ENCODE data around the gene POLR2J. TPM values are rescaled to one million over a fixed set of nuclear protein-coding genes. Genes with fewer than 3 reads are reported as not detected.
"Not testable (repeated sequence)": the region's sequence is repeated elsewhere in the genome, so short reads cannot be mapped to it uniquely, and the experiment has no call there.

POLR2J gene
- total RNA-seq (2021) (50.2 and 66.9 TPM in 2 replicates), Bru-seq, nascent RNA (percentile 70 among the genes with signal in this experiment), BruChase-seq, experiment 1, labeled RNA remaining after a 2-hour chase (percentile 62 among the genes with signal in this experiment), BruChase-seq, experiment 2, labeled RNA remaining after a 6-hour chase (percentile 80 among the genes with signal in this experiment)
- long read RNA-seq, transcript POLR2J-201 (4 exons, 932 nt): major isoform, 282 of 311 reads
- long read RNA-seq, partial matches to known transcripts: 9 of 311 reads
- long read RNA-seq, other reads (novel, unspliced or antisense): 20 of 311 reads

DNA sequence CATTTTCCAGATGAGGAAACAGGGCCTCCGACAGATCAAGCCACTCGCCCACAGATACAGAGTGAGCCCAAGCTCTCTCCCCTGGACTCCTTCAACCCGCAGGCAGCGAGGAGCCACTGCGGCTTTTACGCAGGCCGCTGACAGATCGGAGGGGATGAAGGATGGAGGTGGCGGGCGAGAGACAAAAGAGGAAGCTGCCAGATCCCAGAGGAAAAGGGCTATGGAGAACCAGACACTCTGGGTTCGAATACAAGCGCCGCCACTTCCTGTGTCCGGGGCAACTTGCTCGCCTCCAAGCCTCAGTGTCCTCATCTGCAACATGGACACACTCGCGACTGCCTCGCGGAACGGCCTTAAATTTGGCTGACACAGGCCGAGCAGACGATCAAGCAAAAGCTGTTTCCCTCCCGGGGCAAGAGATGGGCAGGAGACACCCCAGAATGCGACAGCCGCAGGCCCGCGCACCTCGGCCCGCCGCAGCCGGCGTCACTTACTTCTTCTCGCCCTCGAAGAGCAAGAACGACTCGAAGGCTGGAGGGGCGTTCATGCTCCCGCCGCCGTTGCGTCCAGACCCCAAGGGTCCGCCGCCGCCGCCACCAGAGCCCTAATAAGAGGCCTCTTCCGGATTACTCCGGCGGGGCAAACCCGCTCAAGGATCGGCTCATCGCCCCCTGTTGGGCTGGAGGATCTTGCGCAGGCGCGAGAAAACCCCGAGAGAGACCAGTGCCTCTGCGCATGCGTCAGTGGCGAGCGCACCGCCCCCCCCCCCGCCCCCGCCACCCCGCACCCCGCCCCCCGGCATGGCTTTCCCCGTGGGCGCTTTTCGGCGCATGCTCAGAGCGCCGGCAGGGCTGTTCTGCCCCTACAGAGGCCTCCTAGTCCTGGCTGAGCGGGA lies at the start of gene POLR2J:
Gene POLR2J (minus strand): TSS at position 609 of the 895 bp plus-strand sequence. CDS start 62 bp downstream, at position 547.
- H3K4me2 ChIP-seq; intact Hi-C loops (cut with micrococcal nuclease; ENCODE audit: unreplicated experiment): not testable (repeated sequence)

DNA sequence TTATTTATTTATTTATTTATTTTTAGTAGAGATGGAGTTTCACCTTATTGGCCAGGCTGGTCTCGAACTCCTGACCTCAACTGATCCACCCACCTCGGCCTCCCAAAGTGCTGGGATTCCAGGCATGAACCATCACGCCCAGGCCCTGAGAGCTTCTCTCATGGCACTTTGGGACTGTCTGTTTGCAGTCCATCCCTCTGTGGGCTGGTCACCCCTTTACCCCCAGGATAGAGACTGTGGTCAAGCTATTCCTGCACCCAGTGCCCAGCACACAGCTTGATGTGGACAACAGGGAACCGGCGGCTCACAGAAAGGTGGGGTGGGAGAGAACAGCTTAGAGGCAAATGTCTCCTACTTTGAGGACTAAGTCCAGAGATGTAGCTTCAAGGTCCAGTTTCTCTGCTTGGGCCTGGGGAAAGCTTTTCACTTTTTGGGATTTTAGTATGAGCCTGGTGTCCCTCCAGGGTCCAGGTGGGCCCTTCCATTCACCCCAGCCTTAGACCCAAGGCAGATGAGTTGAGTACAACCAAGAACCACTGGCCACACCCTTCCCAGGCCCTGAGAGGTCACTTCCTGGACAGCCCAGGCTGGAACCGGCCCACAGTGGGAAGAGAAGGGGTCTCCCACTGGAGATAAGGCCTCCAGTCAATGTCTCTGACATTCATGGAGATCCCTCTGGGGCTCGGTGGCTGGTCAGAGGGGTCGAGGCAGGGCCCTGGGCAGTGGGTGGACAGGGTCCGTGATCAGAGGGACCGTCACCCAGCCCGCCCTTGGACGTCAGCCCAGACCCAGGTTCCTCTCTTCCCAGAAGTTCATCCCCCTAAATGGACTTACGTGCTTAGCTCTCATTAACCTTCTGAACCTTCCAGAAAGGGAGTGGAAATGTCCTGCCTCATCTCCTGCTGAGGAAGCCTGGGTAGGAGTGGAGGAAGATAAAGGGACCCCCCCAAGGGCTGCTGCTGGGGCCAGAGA lies 49.4 kb upstream of the POLR2J start:
- intact Hi-C loops (cut with micrococcal nuclease; ENCODE audit: unreplicated experiment); H2AFZ ChIP-seq; BruUV-seq (replicated peaks); H3K36me3 ChIP-seq (ENCODE audit: low read depth); H3K9me2 ChIP-seq (ENCODE audit: insufficient read depth); CTCF ChIA-PET; H4K20me1 ChIP-seq (ENCODE audit: insufficient read depth); DNase-seq; H3K9me3 ChIP-seq (ENCODE audit: insufficient read depth, low read depth); H3K27me3 ChIP-seq (ENCODE audit: insufficient read depth, low read depth); POLR2A ChIA-PET (ENCODE audit: unreplicated experiment); H3K79me2 ChIP-seq (ENCODE audit: low read depth); H3F3A ChIP-seq (ENCODE audit: insufficient read depth, low read depth); H3K4me2 ChIP-seq; H3K4me1 ChIP-seq (replicated peaks; ENCODE audit: insufficient read depth); H3K4me3 ChIP-seq; H3K27ac ChIP-seq: not testable (repeated sequence)

More for the DNA sequence above, at the start of gene POLR2J:
- H3K79me2 ChIP-seq (ENCODE audit: low read depth); H4K20me1 ChIP-seq (ENCODE audit: insufficient read depth); POLR2A ChIA-PET (ENCODE audit: unreplicated experiment); CTCF ChIA-PET; H3K27me3 ChIP-seq (ENCODE audit: insufficient read depth, low read depth); H3F3A ChIP-seq (ENCODE audit: insufficient read depth, low read depth); H3K27ac ChIP-seq; H3K9me3 ChIP-seq (ENCODE audit: insufficient read depth, low read depth); H2AFZ ChIP-seq; H3K9me2 ChIP-seq (ENCODE audit: insufficient read depth); H3K36me3 ChIP-seq (ENCODE audit: low read depth); H3K4me1 ChIP-seq (replicated peaks; ENCODE audit: insufficient read depth): not testable (repeated sequence)
- TF ChIP-seq, protein P1, sequence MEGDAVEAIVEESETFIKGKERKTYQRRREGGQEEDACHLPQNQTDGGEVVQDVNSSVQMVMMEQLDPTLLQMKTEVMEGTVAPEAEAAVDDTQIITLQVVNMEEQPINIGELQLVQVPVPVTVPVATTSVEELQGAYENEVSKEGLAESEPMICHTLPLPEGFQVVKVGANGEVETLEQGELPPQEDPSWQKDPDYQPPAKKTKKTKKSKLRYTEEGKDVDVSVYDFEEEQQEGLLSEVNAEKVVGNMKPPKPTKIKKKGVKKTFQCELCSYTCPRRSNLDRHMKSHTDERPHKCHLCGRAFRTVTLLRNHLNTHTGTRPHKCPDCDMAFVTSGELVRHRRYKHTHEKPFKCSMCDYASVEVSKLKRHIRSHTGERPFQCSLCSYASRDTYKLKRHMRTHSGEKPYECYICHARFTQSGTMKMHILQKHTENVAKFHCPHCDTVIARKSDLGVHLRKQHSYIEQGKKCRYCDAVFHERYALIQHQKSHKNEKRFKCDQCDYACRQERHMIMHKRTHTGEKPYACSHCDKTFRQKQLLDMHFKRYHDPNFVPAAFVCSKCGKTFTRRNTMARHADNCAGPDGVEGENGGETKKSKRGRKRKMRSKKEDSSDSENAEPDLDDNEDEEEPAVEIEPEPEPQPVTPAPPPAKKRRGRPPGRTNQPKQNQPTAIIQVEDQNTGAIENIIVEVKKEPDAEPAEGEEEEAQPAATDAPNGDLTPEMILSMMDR (conservative IDR thresholded peaks at IDR 0.05): peak; percentile 45; the same call in 1 of the 2 replicates
- peak within 1 kb of the TSS; percentile 50; the same call in 1 of the 2 replicates for H3K4me3 ChIP-seq
- peak in 1 of 2 experiments; percentile 91 for DNase-seq
- BruUV-seq (replicated peaks): TSS peak; percentile 54

DNA sequence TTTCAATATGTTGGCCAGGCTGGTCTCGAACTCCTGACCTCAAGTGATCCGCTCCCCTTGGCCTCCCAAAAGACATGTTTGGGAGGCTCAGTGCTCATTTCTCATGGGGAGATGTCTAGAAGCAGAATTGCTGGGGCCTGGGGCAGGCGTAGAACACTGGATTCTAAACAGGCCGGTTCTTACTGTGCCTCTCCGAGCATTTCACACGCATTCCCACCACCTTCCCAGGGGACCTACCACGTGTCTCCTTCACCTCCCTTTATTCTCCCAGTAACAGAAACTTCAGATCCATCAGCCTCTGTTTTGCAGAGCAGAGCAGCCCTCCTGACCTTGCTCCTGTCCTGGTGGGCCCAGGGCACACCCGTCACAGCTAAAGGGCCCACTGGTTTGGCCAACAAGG lies 48.5 kb upstream of the POLR2J start:
- H3K36me3 ChIP-seq (ENCODE audit: low read depth); H3K9me3 ChIP-seq (ENCODE audit: insufficient read depth, low read depth); H3K4me2 ChIP-seq; H3F3A ChIP-seq (ENCODE audit: insufficient read depth, low read depth); H3K27me3 ChIP-seq (ENCODE audit: insufficient read depth, low read depth); BruUV-seq (replicated peaks); H3K79me2 ChIP-seq (ENCODE audit: low read depth); intact Hi-C loops (cut with micrococcal nuclease; ENCODE audit: unreplicated experiment); H3K4me3 ChIP-seq; H3K27ac ChIP-seq; POLR2A ChIA-PET (ENCODE audit: unreplicated experiment); DNase-seq; H4K20me1 ChIP-seq (ENCODE audit: insufficient read depth); H2AFZ ChIP-seq; CTCF ChIA-PET; H3K9me2 ChIP-seq (ENCODE audit: insufficient read depth); H3K4me1 ChIP-seq (replicated peaks; ENCODE audit: insufficient read depth): not testable (repeated sequence)

DNA sequence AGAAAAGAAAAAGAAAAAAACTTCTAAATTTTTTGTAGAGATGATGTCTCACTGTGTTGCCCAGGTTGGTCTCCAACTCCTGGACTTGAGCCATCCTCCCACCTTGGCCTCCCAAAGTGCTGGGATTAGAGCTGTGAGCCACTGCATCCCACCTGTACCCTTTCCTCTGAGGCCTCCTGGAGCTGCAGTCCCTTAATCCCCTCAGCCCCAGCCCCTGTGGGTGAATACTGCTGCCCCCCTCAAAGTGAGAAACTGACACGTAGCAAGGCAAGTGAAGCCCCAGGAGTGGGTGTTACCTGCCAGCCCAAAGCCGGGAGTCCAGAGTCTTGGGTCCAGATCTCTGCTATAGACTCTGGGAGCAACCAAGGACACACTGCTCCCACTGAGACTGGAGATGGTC lies 46.1 kb upstream of the POLR2J start:
- H3K79me2 ChIP-seq (ENCODE audit: low read depth); POLR2A ChIA-PET (ENCODE audit: unreplicated experiment); H3K9me3 ChIP-seq (ENCODE audit: insufficient read depth, low read depth); intact Hi-C loops (cut with micrococcal nuclease; ENCODE audit: unreplicated experiment); H3K4me2 ChIP-seq; DNase-seq; H3K27me3 ChIP-seq (ENCODE audit: insufficient read depth, low read depth); CTCF ChIA-PET; H2AFZ ChIP-seq; H3K36me3 ChIP-seq (ENCODE audit: low read depth); H3F3A ChIP-seq (ENCODE audit: insufficient read depth, low read depth); H4K20me1 ChIP-seq (ENCODE audit: insufficient read depth); BruUV-seq (replicated peaks); H3K27ac ChIP-seq; H3K4me1 ChIP-seq (replicated peaks; ENCODE audit: insufficient read depth); H3K4me3 ChIP-seq; H3K9me2 ChIP-seq (ENCODE audit: insufficient read depth): not testable (repeated sequence)

DNA sequence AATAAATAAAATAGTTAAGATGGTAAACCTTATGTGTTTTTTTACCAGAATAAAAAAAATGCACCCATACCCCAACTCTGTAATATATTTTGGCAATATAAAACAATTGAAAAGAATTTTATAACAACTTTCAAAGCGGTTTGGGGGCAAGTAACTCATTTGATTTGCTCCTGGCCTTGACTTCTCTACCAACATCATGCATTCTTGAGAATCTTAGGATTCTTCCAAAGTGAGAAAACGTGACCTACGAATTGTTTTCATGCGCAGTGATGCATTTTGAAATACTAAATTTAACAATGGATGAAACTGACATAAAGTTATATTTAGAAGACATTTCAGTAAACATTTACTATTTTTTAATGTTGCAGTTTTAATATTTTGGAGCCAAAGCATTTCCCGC lies 42.1 kb upstream of the POLR2J start:
- H3K9me2 ChIP-seq (ENCODE audit: insufficient read depth); DNase-seq; H2AFZ ChIP-seq; H3K36me3 ChIP-seq (ENCODE audit: low read depth); H3K4me2 ChIP-seq; H3K79me2 ChIP-seq (ENCODE audit: low read depth); CTCF ChIA-PET; H3K27me3 ChIP-seq (ENCODE audit: insufficient read depth, low read depth); H4K20me1 ChIP-seq (ENCODE audit: insufficient read depth); H3F3A ChIP-seq (ENCODE audit: insufficient read depth, low read depth); H3K27ac ChIP-seq; H3K9me3 ChIP-seq (ENCODE audit: insufficient read depth, low read depth); BruUV-seq (replicated peaks); intact Hi-C loops (cut with micrococcal nuclease; ENCODE audit: unreplicated experiment); H3K4me1 ChIP-seq (replicated peaks; ENCODE audit: insufficient read depth); POLR2A ChIA-PET (ENCODE audit: unreplicated experiment); H3K4me3 ChIP-seq: not testable (repeated sequence)

DNA sequence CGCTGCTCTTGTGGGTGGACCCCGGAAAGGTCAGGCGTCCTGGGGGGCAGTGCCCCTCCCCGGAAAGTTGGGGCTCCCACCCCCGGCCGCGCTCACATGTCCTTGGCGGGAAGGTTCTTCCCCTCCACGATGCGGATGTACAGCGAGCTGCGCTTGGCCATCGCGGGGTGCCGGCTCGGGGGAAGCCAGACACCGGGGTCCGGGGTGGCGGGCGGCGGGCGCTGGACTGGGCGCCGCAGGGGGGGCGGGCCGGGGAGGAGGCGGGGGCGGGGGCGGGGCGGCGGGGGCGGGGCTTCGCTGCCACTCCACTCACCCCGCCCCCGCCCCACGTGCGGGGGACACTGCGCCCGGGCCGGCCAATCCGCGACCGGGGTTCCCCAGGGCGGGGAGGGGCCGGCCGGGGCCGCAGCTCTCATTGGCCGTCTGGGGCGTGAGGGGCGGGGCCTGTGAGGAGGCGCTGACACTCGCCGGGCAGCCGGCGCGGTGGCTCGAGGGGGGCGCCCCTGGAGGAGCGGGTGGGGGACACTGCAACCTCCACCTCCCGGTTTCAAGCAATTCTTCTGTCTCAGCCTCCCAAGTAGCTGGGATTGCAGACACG lies 38.9 kb upstream of the POLR2J start, which contains the start of gene RASA4B:
Gene RASA4B (minus strand): TSS at position 228 of the 598 bp plus-strand sequence. CDS start 67 bp downstream, at position 161.
- H4K20me1 ChIP-seq (ENCODE audit: insufficient read depth); CTCF ChIA-PET; H3K36me3 ChIP-seq (ENCODE audit: low read depth); BruUV-seq (replicated peaks); H3K27me3 ChIP-seq (ENCODE audit: insufficient read depth, low read depth); H3F3A ChIP-seq (ENCODE audit: insufficient read depth, low read depth); POLR2A ChIA-PET (ENCODE audit: unreplicated experiment); H3K27ac ChIP-seq; H3K4me3 ChIP-seq; H3K4me2 ChIP-seq; intact Hi-C loops (cut with micrococcal nuclease; ENCODE audit: unreplicated experiment); H3K79me2 ChIP-seq (ENCODE audit: low read depth); DNase-seq; H3K9me3 ChIP-seq (ENCODE audit: insufficient read depth, low read depth); H3K9me2 ChIP-seq (ENCODE audit: insufficient read depth); H2AFZ ChIP-seq; H3K4me1 ChIP-seq (replicated peaks; ENCODE audit: insufficient read depth): not testable (repeated sequence)
